HG03159 (cell line): Measurements from ENCODE around the gene CDH7.

Experiments
- ATAC-seq: cut with Tn5 transposase; IDR thresholded peaks from one replicate; pipeline ENCODE4 v1.9.1; 2021; ENCODE audit warnings: mild to moderate bottlenecking, moderate library complexity; ENCODE audit not compliant: unreplicated experiment

The CDH7 gene

DNA sequence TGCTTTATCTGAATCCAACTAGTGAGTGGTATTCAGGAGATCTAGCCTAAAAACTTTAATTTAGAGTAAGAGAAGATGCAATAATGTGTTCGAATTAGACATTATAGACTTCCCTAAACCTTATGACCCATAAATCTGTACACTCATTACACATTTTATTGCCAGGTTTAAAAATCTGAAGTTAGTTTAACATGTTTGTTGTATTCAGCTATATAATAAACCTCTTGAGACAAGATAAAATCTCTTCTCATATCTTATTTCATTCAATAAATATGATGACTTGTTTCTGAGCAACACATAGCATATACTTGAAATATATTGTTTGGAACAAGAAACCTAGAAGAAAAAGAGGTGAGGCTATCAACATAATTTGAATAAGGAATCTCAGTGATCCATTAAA is 150.7 kb downstream of the CDH7 start:
- ATAC-seq = no peak

DNA sequence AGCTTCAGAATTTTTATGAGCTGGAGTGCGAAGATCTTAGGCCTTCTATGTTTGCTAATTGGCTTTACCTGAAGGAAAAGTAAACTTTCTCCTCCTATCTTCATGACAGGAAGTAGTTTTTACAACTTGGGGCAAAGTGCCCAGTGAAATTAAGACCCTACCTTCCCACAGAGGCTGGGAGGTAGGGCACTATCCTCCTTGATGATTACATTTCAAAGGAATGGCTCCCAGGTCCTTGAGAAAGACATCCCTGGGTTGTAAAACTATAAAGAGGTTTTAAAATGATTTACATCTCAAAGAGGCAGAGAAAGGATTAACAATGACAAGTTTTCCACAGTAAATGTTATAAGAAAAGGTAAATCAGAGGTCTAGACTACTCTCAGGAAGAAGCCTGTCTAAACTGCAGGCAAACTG is 155.8 kb downstream of the CDH7 start:
- no peak for ATAC-seq

DNA sequence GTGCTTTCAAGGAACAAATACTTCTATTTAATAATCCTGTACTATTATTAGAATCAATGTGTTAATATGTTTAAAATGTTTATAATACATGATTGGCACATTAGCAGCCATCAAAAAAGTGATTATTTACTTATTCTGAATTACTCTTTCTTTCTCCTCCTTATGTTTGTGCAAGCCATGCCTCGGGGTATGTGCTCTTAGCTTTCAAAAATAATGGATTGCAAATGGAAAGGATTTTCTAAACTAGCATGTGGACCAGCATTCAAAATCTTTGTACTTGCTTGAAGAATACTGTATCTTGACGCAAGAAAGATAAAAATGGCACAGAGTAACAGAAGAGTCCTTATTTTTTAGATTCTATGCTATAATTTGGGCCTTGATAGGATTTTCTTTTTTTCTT is 156.5 kb downstream of the CDH7 start:
- ATAC-seq = no peak

DNA sequence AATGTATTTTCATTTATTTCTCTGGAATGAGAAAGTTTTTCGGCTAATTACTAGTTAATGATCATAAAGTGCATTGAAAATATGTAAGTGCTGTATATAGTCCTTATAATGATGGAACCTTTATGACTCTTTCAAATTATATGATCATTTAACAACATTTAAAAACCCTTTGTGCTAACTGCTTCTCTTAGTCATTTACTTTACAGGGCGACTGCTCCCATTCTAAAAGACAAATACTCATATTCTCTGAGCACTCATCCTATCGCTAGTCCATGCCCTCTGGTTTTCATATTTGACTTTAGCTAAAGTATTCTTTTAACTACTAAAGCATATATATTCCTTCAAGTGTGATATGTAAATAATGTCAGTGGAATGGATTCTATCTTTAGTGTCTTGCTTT is 168.2 kb downstream of the CDH7 start:
- no peak for ATAC-seq

DNA sequence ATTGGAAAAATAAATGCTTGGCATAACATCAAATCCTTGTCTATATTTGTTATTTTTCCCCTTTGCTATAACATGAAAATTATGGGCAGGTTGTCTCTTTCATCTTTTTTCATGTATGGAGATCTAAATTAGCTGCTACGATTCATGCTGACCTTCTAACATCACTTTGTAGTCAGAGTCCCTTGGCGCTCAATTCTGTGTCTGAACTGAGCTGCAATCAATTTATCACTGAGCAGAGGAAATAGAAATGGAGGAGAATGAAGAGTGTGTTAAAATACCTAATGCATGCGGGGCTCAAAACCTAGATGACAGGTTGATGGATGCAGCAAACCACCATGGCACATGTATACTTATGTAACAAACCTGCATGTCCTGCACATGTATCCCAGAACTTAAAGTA is 168.9 kb downstream of the CDH7 start:
- ATAC-seq = no peak

DNA sequence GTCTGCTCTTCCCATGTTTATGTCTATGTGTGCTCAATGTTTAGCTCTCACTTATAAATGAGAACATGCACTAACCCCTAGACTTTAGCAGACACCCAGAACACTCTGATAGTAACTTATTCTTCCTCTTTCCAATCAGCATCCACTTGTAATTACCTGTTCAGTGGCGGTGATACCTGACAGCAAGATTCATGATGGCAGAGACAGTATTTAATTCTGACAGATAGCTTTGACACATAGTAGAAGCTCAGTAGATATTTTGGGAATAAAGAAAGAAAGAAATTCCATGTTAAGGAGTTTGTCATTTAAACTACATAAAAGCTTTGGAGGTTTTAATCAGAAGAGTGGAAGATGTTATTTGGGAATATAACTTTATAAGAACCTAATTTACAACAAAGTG is 171.3 kb downstream of the CDH7 start:
- ATAC-seq = no peak

DNA sequence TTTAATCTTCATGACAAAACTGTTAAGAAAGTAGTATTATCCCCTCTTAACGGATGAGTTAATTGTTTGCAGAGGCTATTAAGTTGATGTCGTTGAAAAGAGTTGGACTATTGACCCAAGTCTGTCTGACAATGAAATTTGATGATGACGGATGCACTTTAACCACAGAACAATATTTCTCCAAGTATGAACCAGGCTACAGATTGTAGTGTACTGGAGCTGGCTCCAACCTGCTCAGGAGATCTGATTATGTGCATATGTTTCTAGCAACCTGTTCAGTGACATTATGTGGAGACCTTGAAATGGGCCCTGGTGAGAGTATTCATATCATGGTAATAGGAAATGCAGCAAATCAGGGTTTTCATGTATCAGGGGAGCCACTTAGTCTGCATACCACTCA is 174.1 kb downstream of the CDH7 start:
- ATAC-seq = no peak

DNA sequence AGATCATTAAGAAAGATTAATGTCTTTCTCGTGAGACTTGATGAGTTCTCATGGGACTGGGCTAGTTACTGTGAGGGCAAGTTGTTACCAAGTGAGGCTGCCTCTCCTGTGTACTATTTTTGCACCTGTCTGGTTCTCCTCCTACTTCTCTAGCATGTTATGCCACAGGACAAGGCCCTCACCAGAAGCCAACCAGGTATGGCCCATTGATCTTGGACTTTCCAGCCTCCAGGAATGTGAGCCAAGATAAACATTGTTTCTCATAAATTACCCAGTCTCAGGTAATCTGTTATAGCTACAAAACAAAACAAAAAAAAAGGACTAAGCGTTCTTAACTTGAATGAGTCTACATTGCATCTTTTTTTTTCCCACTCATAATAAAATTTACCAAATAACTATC is 184.1 kb downstream of the CDH7 start:
- ATAC-seq = no peak

DNA sequence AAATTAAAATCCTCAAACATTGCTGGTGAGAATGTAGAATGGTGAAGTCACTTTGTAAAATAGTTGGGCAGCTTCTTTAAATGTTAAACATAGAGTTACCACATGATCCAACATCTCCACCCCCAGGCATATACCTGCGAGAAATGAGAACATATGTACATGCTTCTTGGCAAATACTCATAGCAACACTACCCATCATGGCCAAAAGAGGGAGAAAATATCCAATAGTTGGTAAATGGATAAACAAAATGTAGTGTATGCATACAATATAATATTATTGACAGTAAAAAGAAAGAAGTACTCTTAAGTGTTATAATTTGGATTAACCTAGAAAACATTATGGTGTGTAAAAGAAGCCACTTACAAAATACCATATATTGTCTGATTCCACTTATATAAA is 185.9 kb downstream of the CDH7 start:
- ATAC-seq = no peak

DNA sequence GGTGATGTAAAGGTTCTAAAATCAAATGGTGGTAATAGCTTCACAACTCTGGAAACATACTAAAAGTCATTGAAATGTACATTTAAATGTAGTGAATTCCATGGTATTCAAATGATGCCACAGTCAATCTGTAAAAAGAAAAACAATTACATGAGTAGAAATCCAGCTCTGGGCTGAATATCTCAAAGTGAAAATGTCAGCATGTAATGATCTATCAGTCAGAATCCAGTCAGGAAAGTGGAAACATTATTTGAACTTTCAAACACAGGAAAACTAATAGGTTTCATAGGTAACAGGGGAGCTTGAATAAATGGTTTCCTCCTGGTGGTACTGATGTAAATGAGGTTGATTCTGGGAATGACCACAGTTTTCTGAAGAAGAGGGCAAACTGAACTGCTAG is 186.4 kb downstream of the CDH7 start:
- ATAC-seq = no peak

DNA sequence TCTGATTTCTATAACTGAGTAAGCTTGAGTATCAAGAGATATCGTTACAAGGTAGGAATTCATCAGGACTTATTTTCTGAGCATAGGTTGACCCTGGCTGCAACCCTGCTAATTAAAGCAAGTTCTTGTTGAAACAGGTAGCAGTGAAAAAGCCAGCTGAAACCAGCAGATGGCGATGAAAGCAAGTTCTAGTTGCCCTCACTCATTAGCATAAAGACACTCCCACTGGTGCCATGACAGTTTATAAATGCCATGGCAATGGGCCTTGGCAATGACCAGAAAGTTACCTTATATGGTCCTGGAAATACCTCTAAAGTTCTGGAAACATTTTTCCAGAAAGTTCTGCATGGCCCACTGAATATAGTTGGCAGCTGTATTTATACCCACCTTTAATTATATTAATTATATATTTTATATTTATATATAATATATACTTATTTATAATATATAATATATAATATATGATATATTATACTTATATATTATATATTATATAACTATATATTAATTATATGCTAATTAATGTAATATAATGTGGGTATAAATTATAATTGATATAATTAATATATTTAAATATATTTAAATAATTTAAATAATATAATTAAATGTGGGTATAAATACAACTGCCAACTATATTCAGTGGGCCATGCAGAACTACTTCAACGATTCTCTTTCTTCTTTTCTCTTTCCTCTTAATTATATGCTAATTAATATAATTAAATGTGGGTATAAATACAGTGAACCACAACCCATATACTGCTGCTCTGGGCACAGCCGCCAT is 188.0 kb downstream of the CDH7 start:
- ATAC-seq = peak; percentile 90
